Neural cell (in vitro differentiated cells): ENCODE measurements around the gene GCK. TPM values are rescaled to one million over a fixed set of nuclear protein-coding genes. Genes with fewer than 3 reads are reported as not detected.

Experiments used
- H2AFZ ChIP-seq: fragments of 200-600, 300-800 bp; sonication (generic), shearing (Covaris generic); 2 replicates; pipeline ENCODE4 v1.6.0; 2014; ENCODE audit warnings: low read depth, mild to moderate bottlenecking, antibody characterized with exemption, low read length, moderate library complexity
- H3F3A ChIP-seq: fragments of 200-600 bp; shearing (Covaris generic); 2 replicates; pipeline ENCODE4 v1.6.1; 2016; ENCODE audit warnings: mild to moderate bottlenecking, moderate library complexity, mixed read lengths, antibody characterized with exemption, low read length; ENCODE audit not compliant: insufficient read depth, poor library complexity, severe bottlenecking
- H3K27ac ChIP-seq: fragments of 200-600, 300-800 bp; sonication (generic), shearing (Covaris generic); 2 replicates; pipeline ENCODE4 v1.5.1; 2014; ENCODE audit warnings: mild to moderate bottlenecking, low read length, moderate library complexity
- H3K27me3 ChIP-seq: fragments of 300-800, 200-600 bp; sonication (generic), shearing (Covaris generic); 2 replicates; pipeline ENCODE4 v1.6.0; 2014; ENCODE audit warnings: mild to moderate bottlenecking, low read depth, low read length, moderate library complexity; ENCODE audit not compliant: insufficient read depth
- H3K36me3 ChIP-seq: fragments of 300-800, 200-600 bp; sonication (generic), shearing (Covaris generic); 2 replicates; pipeline ENCODE4 v1.5.1; 2014; ENCODE audit warnings: mild to moderate bottlenecking, antibody characterized with exemption, low read length, moderate library complexity; ENCODE audit not compliant: insufficient read depth
- H3K4me2 ChIP-seq: fragments of 300-800, 200-600 bp; sonication (generic), shearing (Covaris generic); 2 replicates; pipeline ENCODE4 v1.6.0; 2014; ENCODE audit warnings: mild to moderate bottlenecking, low read length
- H3K4me3 ChIP-seq: fragments of 300-800, 200-600 bp; sonication (generic), shearing (Covaris generic); 2 replicates; pipeline ENCODE4 v1.5.1; 2014; ENCODE audit warnings: mild to moderate bottlenecking, low read length, moderate library complexity
- H3K79me2 ChIP-seq: fragments of 200-600 bp; shearing (Covaris generic); replicated peaks from 2 replicates; pipeline ENCODE4 v1.6.0; 2014; ENCODE audit warnings: mild to moderate bottlenecking, low read length, moderate library complexity; ENCODE audit not compliant: insufficient read depth
- H3K9ac ChIP-seq: fragments of 300-800, 200-600 bp; sonication (generic), shearing (Covaris generic); 2 replicates; pipeline ENCODE4 v1.6.1; 2016; ENCODE audit warnings: mild to moderate bottlenecking, low read length, mixed read lengths
- H3K9me2 ChIP-seq: fragments of 200-600 bp; shearing (Covaris generic); 2 replicates; pipeline ENCODE4 v1.6.1; 2016; ENCODE audit warnings: mild to moderate bottlenecking, low read length, mixed read lengths; ENCODE audit not compliant: insufficient read depth
- H3K9me3 ChIP-seq: fragments of 200-600, 300-800 bp; sonication (generic), shearing (Covaris generic); 2 replicates; pipeline ENCODE4 v1.6.1; 2016; ENCODE audit warnings: mild to moderate bottlenecking, mixed run types, low read length, moderate library complexity, mixed read lengths
- H4K20me1 ChIP-seq: fragments of 200-600 bp; shearing (Covaris generic); 2 replicates; pipeline ENCODE4 v1.6.1; 2016; ENCODE audit warnings: mild to moderate bottlenecking, mixed run types; ENCODE audit not compliant: insufficient read depth
- CTCF ChIP-seq: fragments of 450-650 bp; IDR thresholded peaks from 2 replicates; pipeline ENCODE4 v1.5.1; 2014; ENCODE audit warnings: antibody characterized with exemption, mild to moderate bottlenecking, moderate library complexity; ENCODE audit not compliant: poor library complexity, severe bottlenecking
- EZH2 ChIP-seq: fragments of 200-600, 300-800 bp; shearing (Covaris generic), sonication (generic); IDR thresholded peaks from 2 replicates; pipeline ENCODE4 v1.6.1; 2014; ENCODE audit warnings: antibody characterized with exemption, low read length, borderline replicate concordance, mild to moderate bottlenecking; ENCODE audit not compliant: insufficient read depth, poor library complexity, severe bottlenecking
- MXI1 ChIP-seq: fragments of 450-650 bp; conservative IDR thresholded peaks from 2 replicates; pipeline ENCODE4 v1.6.1; 2014; ENCODE audit warnings: antibody characterized with exemption, mild to moderate bottlenecking; ENCODE audit not compliant: poor library complexity, severe bottlenecking
- POLR2AphosphoS5 ChIP-seq: IDR thresholded peaks from 2 replicates; pipeline ENCODE4 v1.6.1; 2012
- RAD21 ChIP-seq: fragments of 450-650 bp; conservative IDR thresholded peaks from 2 replicates; pipeline ENCODE4 v1.6.1; 2014; ENCODE audit warnings: antibody characterized with exemption, mild to moderate bottlenecking, moderate library complexity
- REST ChIP-seq: IDR thresholded peaks from 2 replicates; pipeline ENCODE4 v1.6.1; 2012; ENCODE audit warnings: borderline replicate concordance
- SMC3 ChIP-seq: fragments of 450-650 bp; conservative IDR thresholded peaks from 2 replicates; pipeline ENCODE4 v1.6.1; 2014; ENCODE audit warnings: antibody characterized with exemption, mild to moderate bottlenecking, moderate library complexity; ENCODE audit not compliant: poor library complexity
- TAF1 ChIP-seq: IDR thresholded peaks from 2 replicates; pipeline ENCODE4 v1.6.1; 2012; ENCODE audit warnings: low read depth
- polyA plus RNA-seq: library from polyadenylated mRNA; depleted of rRNA; stranded (reverse); fragments of >200 nt; gene quantifications from 2 replicates; pipeline ENCODE4 v1.2.3, GENCODE V29; 2014

GCK gene
- polyA plus RNA-seq, 1 donor from 2014 or later = 7.4 TPM

DNA sequence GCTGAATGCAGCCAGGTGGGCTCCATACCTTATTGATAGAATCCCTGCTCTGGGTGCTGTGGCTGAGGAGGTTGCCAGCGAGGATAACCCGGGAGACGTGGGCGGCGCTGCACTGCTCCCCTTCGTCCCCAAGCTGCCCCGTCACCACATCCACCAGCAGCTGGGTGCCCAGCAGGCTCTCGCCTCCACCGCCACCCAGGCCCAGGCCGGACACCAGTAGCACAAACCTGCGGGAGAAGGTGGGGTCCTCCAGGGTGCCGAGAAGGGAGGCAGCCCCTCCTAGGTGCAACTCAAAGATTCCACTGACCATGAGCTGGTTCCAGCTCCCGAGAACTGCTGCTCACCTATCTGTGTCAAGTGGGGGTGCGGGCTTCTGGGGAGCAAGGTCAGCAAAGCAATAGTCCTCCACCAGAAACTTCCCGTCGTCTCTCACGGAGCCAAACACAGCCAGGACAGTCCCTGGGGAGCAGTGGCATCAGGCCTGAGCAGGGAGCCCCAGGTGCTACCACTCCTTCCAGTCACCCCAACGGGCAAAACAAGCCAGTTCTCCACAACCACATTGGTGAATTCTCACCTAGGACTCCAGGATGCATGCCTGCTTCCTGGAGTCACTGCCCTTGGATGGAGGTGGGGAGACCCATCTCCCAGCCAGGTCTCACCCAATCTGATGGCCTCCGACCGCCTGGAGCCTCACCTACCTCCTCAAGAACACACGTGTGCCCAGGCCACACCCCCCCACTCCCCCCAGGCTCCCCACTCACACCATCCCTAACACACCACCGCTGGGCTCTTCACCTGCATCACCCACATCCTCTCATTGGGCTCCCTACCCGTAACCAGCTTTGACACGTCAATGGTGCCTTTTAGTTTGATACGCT is 72.2 kb downstream of the GCK start (continued):
- TF ChIP-seq CTCF = no peak

- Histone ChIP-seq H3K4me2 (no peak overlapping the region), H3K9ac (no peak overlapping the region), H3K27ac (no peak overlapping the region), H4K20me1 (no peaks in the 10 kb centered on the region), H3K27me3 (no peaks in the 10 kb centered on the region), H2AFZ (no peak overlapping the region), H3K4me3 (no peak overlapping the region), H3F3A (no peaks in the 10 kb centered on the region), H3K79me2 (no peaks in the 10 kb centered on the region), H3K36me3 (no peaks in the 10 kb centered on the region), H3K9me3 (no peaks in the 10 kb centered on the region), H3K9me2 (no peaks in the 10 kb centered on the region)
- TF ChIP-seq SMC3 = no peak
- no peak for TF ChIP-seq CTCF
- no peak for TF ChIP-seq RAD21
- TF ChIP-seq MXI1 = no peak
- TF ChIP-seq POLR2AphosphoS5 = no peak
- no peak for TF ChIP-seq REST
- no peak for TF ChIP-seq TAF1
- no peak for TF ChIP-seq EZH2
These were observed 73.0 kb downstream of the GCK start for GRCh38 chr7:44116087-44116788.
